Measurements from ENCODE around the gene RGR.

RGR gene

DNA sequence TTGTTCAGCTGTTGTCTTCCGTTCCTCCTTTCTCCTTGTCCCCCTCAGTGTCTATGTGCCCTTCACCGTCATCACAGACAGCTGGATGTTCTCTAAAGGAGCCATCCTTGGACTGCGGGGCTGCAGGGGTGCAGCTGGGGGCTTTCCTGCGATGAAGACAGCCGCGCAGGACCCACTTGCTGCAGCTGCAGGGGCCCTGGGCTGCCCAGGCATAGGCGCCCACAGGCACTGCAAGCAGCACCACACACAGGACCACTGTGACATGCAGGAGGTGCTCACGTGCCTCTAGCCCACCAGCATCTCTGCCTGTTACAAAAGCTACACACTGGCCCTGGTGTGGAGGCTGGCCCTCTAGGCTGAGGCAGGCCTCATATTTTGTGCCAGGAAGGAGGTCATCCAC is 22.9 kb upstream of the RGR start:
- no peak for DNase-seq (ENCODE audit: low read depth in 2 of 2)

DNA sequence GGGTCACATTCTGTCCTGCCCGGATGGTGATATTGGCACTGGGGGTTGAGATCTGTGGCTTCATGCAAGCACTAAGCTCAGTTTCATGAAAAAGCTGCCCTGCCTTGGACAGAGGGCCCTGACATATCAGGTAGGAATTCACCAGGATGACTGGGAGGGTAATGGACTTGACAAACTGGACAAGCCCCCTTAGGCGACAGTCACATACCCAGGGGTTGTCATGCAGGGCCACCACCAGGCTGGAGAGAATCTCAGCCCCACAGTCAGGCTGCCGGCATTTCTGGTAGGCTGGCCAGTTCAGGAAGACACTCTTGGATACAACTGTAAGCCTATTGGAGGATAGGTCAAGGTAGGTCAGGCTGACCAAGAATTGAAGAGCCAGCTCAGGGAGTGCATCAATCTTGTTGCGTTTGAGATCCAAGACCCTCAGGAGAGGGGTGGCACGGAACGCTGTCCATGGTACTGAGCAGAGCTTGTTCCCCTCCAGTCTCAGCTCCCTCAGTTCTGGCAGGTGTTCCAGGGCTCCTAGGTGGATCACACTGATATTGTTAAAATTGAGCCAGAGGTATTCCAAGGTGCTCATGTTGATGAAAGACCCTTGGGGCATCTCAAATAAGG is 20.3 kb upstream of the RGR start:
- no peak for DNase-seq (ENCODE audit: low read depth in 2 of 2)

DNA sequence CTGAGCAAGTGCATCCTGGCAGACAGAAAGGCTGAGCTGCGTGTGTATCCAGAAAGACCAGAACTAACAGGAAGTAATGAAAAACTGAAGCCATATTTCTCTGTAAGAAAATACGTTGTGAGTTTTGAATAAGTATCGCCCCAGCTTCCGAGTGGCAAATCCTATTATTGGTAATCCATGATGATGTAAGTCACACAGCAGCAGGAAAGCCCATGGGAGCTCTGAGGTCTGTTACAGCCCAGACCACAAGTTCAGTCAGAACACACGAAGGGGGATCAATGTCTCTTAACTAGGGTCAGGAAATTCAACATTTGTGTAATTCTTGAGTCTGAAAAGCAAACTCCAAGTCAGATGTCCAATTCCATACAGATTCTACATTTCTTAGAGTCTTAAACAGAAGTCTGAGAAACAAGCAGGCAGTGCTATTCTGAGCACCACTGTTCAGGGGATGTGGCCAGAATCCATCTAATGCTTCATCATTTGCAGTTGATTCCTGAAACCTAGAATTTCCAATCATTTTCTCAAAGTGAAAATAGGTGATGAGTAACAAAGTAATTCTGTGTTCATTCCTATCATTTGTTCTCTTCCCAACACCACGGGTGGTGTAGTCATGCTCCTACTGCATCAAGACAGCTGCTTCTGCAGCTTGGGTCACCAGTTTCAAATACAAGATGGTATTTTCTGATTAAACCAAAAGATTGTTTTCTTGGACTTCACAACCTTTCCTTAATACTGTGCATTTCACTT is 19.3 kb upstream of the RGR start, which contains the start of gene LRIT2:
Gene LRIT2, minus strand, starts transcription at position 118 of the 747 bp plus-strand sequence. Its CDS starts 24 bp downstream, at position 94.
- no peak for DNase-seq (ENCODE audit: low read depth in 2 of 2)

DNA sequence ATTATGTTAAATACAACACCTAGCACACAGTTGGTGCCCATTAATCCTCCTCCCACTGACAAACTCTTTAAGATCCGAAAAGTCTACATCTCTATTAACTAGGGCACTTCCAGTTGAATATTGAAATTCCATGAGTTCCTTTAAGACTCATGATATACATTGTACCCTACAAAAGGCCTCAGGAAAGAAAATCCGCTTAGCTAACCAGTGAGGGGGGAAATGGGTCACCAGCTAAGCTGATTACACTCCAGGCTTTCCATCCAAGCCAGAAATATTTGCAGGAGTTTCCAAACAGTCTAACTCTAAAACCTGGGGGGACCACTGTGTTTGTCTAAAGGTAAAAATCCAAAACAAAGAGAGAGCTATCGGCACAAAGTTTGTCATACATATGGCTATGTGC is 18.2 kb upstream of the RGR start:
- no peak for DNase-seq (ENCODE audit: low read depth in 2 of 2)

DNA sequence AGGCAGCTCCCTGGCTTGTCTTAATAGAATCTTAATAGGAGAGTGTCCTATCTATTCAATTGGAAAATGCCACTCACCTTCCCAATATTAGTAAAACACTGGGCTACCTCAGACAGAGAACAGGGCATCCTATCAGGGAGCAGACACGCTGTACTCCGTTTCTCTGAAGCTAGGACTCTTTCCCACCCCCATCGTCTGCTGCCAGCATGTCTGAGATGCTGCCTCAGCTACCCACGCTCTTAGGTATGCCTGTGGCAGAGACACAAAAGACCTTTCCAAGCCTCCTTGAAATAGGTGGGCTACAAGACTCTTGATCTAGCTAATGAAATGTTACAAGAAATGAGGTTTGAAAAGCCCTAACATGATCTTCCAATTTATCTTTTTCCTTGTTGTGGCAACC is 17.0 kb upstream of the RGR start:
- DNase-seq (ENCODE audit: low read depth in 2 of 2): no peak

- no peak for DNase-seq (ENCODE audit: low read depth in 2 of 2)
These were observed 14.5 kb upstream of the RGR start for GRCh38 chr10:84230359-84230758.

DNA sequence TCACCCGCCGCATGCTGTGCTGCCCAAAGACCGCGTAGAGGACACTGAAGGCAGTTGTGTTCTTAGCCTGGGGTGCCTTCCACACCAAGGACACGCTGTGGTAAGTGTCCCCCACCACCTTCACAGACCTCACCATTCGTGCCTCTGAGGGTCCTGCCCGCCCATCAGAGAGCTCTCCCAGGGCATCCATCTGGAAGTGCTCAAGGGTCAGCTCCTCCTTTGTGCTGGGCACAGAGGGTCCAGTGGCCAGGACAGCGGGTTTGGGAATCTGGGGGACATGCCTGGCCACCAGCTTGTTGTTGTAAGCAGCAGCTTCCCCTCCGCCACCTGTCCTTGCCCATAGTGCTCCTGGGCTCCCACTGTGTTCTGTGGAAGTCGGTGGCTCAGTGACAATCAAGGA is 12.5 kb upstream of the RGR start:
- DNase-seq (ENCODE audit: low read depth in 2 of 2): no peak

DNA sequence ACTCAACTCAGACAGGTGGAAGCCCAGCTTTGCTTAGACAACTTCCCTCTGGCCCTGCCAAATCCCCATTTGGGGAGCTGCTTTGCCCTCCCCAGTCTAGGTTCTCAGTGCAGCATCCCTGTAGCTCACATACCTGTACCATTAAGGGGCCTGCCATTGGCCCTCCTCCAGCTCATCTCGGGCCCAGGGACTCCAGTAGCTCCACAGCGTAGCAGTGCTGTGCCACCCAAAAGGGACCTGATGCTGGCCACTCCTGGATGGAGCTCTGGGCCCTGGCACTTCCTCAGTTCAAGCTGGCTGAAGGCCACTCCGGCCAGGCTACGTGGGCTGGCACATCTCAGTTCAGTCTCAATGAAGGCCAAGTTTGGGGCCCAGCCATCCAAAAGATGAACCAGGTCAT is 10.9 kb upstream of the RGR start:
- DNase-seq (ENCODE audit: low read depth in 2 of 2): no peak

DNA sequence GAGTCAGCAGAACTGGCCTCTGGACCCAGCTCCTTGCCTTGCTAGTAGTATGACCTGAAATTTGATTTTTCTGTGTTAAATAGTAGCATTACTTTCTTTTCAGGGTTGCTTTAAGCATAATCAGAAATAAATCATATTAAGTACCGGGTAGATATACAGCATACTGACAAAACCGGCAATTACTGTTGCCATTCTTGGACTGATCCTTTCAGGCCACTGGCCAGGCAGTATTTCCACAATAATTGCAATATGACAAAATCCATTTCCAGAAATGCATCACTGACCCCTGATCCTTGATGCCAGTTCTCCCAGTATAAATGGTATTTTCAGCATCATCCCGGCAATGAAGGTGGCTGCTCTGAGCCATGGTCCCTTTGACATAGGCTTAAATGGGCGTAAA is 10.4 kb upstream of the RGR start:
- DNase-seq (ENCODE audit: low read depth in 2 of 2): no peak

DNA sequence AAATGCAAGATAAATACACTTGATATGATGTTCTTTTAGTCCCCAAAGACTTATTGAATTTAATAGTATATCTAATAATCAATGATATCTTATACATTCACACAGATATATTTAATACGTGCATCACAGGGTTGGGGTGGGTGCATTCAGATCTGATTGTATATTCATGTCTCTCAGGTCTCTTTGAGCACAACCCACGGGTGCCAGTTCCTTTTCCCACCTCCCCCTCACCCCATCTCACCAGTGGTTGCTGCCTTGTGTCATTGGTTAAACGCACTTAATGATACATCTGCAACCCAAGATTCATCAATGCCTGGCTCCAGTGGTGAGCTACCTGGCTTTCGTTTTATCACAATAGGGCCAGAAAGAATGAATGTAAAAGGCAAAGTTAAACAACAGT is 9.8 kb upstream of the RGR start:
- no peak for DNase-seq (ENCODE audit: low read depth in 2 of 2)

DNA sequence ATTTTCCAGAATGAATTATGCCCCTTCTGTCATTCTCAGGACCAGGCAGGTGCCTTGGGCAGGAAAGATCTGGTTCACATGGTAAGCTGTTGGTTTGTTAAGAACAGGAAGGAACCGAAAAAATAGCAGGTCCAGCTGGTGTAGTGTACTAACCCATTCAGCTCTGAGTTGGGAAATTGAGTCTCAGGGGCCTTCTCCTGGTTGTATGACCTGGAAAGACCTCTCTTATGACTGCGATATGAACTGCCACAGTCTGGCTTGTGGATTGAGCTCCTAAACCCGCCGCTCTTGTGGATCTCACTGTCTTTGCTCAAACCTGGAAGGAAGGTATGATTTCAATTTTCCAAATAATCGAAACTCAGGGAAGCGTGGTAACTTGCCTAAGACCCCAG is 8.1 kb upstream of the RGR start:
- DNase-seq (ENCODE audit: low read depth in 2 of 2): no peak

- no peak for DNase-seq (ENCODE audit: low read depth in 2 of 2)
These were observed 7.4 kb upstream of the RGR start for GRCh38 chr10:84237199-84238051.

DNA sequence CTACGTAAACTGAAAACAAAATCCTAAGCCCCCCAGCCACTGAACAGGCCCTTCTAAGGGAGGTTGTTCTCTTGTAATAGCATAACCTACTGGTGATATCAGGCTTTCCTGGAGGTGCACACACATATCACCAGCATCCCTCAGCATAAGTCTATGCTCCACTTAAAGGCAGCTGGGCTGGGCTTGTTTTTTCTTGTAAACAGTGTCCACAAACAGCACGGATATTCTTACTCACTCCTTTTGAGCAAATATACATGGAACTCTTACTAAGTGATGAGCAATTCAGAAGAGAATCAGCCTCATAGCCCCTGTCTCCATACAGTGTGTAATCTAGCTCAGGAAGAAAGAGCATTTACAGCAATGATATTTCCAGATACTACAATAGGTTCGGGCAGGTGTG is 5.9 kb upstream of the RGR start:
- DNase-seq (ENCODE audit: low read depth in 2 of 2): no peak

GRCh38 chr10:84241185-84241790 is 3.6 kb upstream of the RGR start, which contains the start of gene LRIT1:
LRIT1 (minus strand) TSS chr10:84241546; CDS start chr10:84241439, 107 bp downstream.
- no peak for DNase-seq (ENCODE audit: low read depth in 2 of 2)

DNA sequence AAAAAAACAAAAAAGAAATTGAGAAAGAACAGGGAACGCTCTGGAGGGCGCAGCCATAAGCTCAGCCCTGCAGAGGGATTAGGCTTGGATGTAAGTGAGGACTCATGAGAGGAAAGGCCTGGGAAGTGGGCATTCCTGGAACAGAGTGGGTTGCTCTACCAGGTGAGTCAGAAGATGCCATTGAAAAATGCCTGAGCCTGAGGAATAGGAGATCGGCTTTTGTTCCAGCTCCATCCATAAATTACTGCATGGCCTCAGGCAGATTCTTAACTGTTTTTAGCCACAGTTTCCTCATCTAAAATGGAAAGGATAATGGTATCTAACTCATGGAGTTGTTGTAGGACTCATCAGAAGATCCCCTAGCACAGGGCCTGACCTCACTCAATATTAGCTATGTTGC is 1.1 kb upstream of the RGR start:
- no peak for DNase-seq (ENCODE audit: low read depth in 2 of 2)

GRCh38 chr10:84247496-84247895 is 2.6 kb downstream of the RGR start:
- DNase-seq (ENCODE audit: low read depth in 2 of 2): no peak

DNA sequence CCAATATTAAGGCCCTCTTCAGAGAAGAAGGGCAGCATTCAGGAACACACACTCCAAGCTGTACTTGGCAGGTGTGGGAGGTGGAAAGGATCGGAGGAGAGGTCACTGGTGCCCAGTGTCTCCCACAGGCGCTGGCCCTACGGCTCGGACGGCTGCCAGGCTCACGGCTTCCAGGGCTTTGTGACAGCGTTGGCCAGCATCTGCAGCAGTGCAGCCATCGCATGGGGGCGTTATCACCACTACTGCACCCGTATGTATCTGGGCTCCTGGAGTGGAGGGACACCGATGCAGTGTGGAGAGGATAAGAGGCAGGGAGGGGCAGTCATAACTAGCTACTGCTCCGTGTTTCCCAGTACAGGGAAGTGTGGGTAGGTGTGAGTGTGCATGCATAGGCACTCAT is 3.9 kb downstream of the RGR start:
- DNase-seq (ENCODE audit: low read depth in 2 of 2): no peak

DNA sequence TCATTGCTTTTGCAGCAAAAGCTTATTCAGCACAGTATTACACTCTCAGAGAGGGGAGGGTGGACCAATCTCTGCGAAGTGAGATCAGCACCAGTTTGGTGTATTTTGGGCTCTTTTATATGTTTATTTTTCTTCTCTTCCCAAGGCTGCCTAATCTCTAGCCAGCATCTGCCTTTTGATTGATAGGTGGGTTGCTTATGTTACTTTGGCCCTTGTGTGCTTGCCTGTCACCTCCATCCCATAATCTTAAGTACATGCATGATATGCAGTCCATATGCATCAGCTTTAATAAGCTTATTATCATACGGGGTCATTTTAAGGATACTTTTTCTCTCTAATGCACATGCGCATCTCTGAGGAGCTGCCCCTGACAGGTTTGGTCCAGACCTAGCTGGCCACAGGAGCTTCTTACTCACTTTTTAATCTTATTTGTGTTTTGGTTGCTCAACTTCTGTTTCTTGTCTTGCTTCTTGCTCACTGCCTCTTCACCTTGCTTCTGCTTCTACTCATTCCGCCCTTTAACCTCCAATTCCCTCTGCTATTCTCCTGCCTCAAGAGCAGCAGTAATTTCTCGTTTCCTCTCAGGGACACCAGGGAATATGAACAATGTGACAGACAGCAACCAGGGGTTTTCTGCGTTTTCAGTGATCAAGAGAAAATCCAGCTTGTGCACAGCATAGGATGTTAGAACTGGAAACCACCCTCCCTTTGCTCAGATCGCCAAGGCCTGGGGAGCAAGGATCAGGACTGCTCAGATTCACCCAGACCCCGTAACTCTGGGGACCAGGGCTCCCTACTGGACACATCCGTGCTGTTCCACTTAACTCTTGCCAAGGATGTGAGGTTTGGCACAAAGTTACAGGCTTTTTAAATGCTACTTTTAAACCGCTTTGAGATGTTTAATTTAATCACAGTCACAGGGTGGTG is 10.0 kb downstream of the RGR start:
- DNase-seq (ENCODE audit: low read depth in 2 of 2): no peak

- no peak for DNase-seq (ENCODE audit: low read depth in 2 of 2)
These were observed 11.9 kb downstream of the RGR start for GRCh38 chr10:84256510-84257342.

- no peak for DNase-seq (ENCODE audit: low read depth in 2 of 2)
These were observed 12.6 kb downstream of the RGR start for GRCh38 chr10:84257343-84258020.

All from fibroblast of skin of left quadriceps (primary cell).